ENCODE data around the gene ODAD4. TPM values are rescaled to one million over a fixed set of nuclear protein-coding genes. Genes with fewer than 3 reads are reported as not detected.

Gene ODAD4
- total and polyA plus RNA-seq, 5 donors from 2014 or later: 0.14 to 0.28 (median 0.15) TPM; not detected in 2

GRCh38 chr17:41894791-41895331 lies 35.6 kb upstream of the ODAD4 start:
- no peak for ATAC-seq (ENCODE audit: low read depth in 2 of 2)
- no peaks in the 10 kb centered on the region for H3K9me3 ChIP-seq (ENCODE audit: control insufficient read depth in 2 of 2, low read length in 2 of 2)
- no peak overlapping the region for H3K27ac ChIP-seq (ENCODE audit: insufficient read depth, low read length, poor library complexity, severe bottlenecking)
- H3K4me3 Mint-ChIP-seq: no peak overlapping the region
- H3K4me3 ChIP-seq (ENCODE audit: low read depth, low read length): no peak overlapping the region
- no peaks in the 10 kb centered on the region for H3K27me3 Mint-ChIP-seq
- H3K4me1 Mint-ChIP-seq: peaks cover 0 to 3% (median 0%) of the 10 kb centered on the region in 4 donors
- no peaks in the 10 kb centered on the region for H3K9me3 Mint-ChIP-seq
- peak overlapping the region in 1 of 3 donors; percentile 9 for H3K27ac Mint-ChIP-seq
- H3K36me3 Mint-ChIP-seq: peaks cover 38% of the 10 kb centered on the region
- H3K36me3 ChIP-seq (ENCODE audit: control insufficient read depth, insufficient read depth, low read length): peaks cover 80% of the 10 kb centered on the region
- no peaks in the 10 kb centered on the region for H3K4me1 ChIP-seq (ENCODE audit: control insufficient read depth, insufficient read depth, low read length, poor library complexity, severe bottlenecking)
- H3K27me3 ChIP-seq (ENCODE audit: control insufficient read depth, insufficient read depth, low read length): no peaks in the 10 kb centered on the region
- no peak for DNase-seq

GRCh38 chr17:41895617-41896016 lies 34.8 kb upstream of the ODAD4 start:
- no peaks in the 10 kb centered on the region for H3K9me3 Mint-ChIP-seq
- H3K4me1 Mint-ChIP-seq: peaks cover 0 to 3% (median 0%) of the 10 kb centered on the region in 4 donors
- H3K27me3 Mint-ChIP-seq: no peaks in the 10 kb centered on the region
- Histone ChIP-seq H3K4me1 (ENCODE audit: control insufficient read depth, insufficient read depth, low read length, poor library complexity, severe bottlenecking) (no peaks in the 10 kb centered on the region), H3K4me3 (ENCODE audit: low read depth, low read length) (no peak overlapping the region), H3K27me3 (ENCODE audit: control insufficient read depth, insufficient read depth, low read length) (no peaks in the 10 kb centered on the region), H3K9me3 (ENCODE audit: control insufficient read depth in 2 of 2, low read length in 2 of 2) (no peaks in the 10 kb centered on the region), H3K36me3 (ENCODE audit: control insufficient read depth, insufficient read depth, low read length) (peaks cover 82% of the 10 kb centered on the region), H3K27ac (ENCODE audit: insufficient read depth, low read length, poor library complexity, severe bottlenecking) (no peak overlapping the region)
- no peak for DNase-seq
- H3K4me3 Mint-ChIP-seq: no peak overlapping the region
- ATAC-seq (ENCODE audit: low read depth in 2 of 2): no peak
- H3K36me3 Mint-ChIP-seq: peaks cover 37% of the 10 kb centered on the region
- H3K27ac Mint-ChIP-seq: peak overlapping the region in 2 of 3 donors; percentile 27 to 56

- H3K27ac Mint-ChIP-seq: peak overlapping the region in 1 of 3 donors; percentile 56
- DNase-seq (no peak), ATAC-seq (ENCODE audit: low read depth in 2 of 2) (no peak)
- no peaks in the 10 kb centered on the region for H3K27me3 ChIP-seq (ENCODE audit: control insufficient read depth, insufficient read depth, low read length)
- H3K27me3 Mint-ChIP-seq: no peaks in the 10 kb centered on the region
- peaks cover 80% of the 10 kb centered on the region for H3K36me3 ChIP-seq (ENCODE audit: control insufficient read depth, insufficient read depth, low read length)
- H3K9me3 ChIP-seq (ENCODE audit: control insufficient read depth in 2 of 2, low read length in 2 of 2): no peaks in the 10 kb centered on the region
- no peaks in the 10 kb centered on the region for H3K4me1 ChIP-seq (ENCODE audit: control insufficient read depth, insufficient read depth, low read length, poor library complexity, severe bottlenecking)
- H3K36me3 Mint-ChIP-seq: peaks cover 45% of the 10 kb centered on the region
- H3K9me3 Mint-ChIP-seq: no peaks in the 10 kb centered on the region
- no peak overlapping the region for H3K4me3 ChIP-seq (ENCODE audit: low read depth, low read length)
- peaks cover 0 to 7% (median 4%) of the 10 kb centered on the region in 4 donors for H3K4me1 Mint-ChIP-seq
- H3K27ac ChIP-seq (ENCODE audit: insufficient read depth, low read length, poor library complexity, severe bottlenecking): no peak overlapping the region
- no peak overlapping the region for H3K4me3 Mint-ChIP-seq
Measured at GRCh38 chr17:41896726-41897125, 33.7 kb upstream of the ODAD4 start.

GRCh38 chr17:41901646-41902045 lies 28.8 kb upstream of the ODAD4 start:
- H3K27me3 Mint-ChIP-seq: no peaks in the 10 kb centered on the region
- no peak overlapping the region for H3K4me3 Mint-ChIP-seq
- DNase-seq (no peak), ATAC-seq (ENCODE audit: low read depth in 2 of 2) (no peak)
- peaks cover 53% of the 10 kb centered on the region for H3K36me3 Mint-ChIP-seq
- H3K27me3 ChIP-seq (ENCODE audit: control insufficient read depth, insufficient read depth, low read length): no peaks in the 10 kb centered on the region
- H3K4me1 Mint-ChIP-seq: peaks cover 2 to 7% (median 4%) of the 10 kb centered on the region in 4 donors
- no peaks in the 10 kb centered on the region for H3K9me3 Mint-ChIP-seq
- no peak overlapping the region for H3K27ac Mint-ChIP-seq
- no peaks in the 10 kb centered on the region for H3K4me1 ChIP-seq (ENCODE audit: control insufficient read depth, insufficient read depth, low read length, poor library complexity, severe bottlenecking)
- no peaks in the 10 kb centered on the region for H3K9me3 ChIP-seq (ENCODE audit: control insufficient read depth in 2 of 2, low read length in 2 of 2)
- H3K36me3 ChIP-seq (ENCODE audit: control insufficient read depth, insufficient read depth, low read length): peaks cover 84% of the 10 kb centered on the region
- no peak overlapping the region for H3K27ac ChIP-seq (ENCODE audit: insufficient read depth, low read length, poor library complexity, severe bottlenecking)
- H3K4me3 ChIP-seq (ENCODE audit: low read depth, low read length): no peak overlapping the region

GRCh38 chr17:41904242-41904841 lies 26.1 kb upstream of the ODAD4 start:
- Mint-ChIP-seq H3K4me3 (no peak overlapping the region), H3K27ac (no peak overlapping the region), H3K4me1 (peaks cover 2 to 7% (median 3%) of the 10 kb centered on the region in 4 donors), H3K9me3 (no peaks in the 10 kb centered on the region), H3K27me3 (no peaks in the 10 kb centered on the region), H3K36me3 (peaks cover 41% of the 10 kb centered on the region)
- Histone ChIP-seq H3K27me3 (ENCODE audit: control insufficient read depth, insufficient read depth, low read length) (no peaks in the 10 kb centered on the region), H3K4me1 (ENCODE audit: control insufficient read depth, insufficient read depth, low read length, poor library complexity, severe bottlenecking) (no peaks in the 10 kb centered on the region), H3K4me3 (ENCODE audit: low read depth, low read length) (no peak overlapping the region), H3K9me3 (ENCODE audit: control insufficient read depth in 2 of 2, low read length in 2 of 2) (no peaks in the 10 kb centered on the region), H3K36me3 (ENCODE audit: control insufficient read depth, insufficient read depth, low read length) (peaks cover 87% of the 10 kb centered on the region), H3K27ac (ENCODE audit: insufficient read depth, low read length, poor library complexity, severe bottlenecking) (no peak overlapping the region)
- DNase-seq: no peak
- ATAC-seq (ENCODE audit: low read depth in 2 of 2): no peak

GRCh38 chr17:41905172-41905571 lies 25.2 kb upstream of the ODAD4 start:
- DNase-seq: no peak
- H3K4me1 ChIP-seq (ENCODE audit: control insufficient read depth, insufficient read depth, low read length, poor library complexity, severe bottlenecking): no peaks in the 10 kb centered on the region
- Mint-ChIP-seq H3K9me3 (no peaks in the 10 kb centered on the region), H3K27ac (peak overlapping the region in 1 of 3 donors; percentile 41), H3K4me1 (peaks cover 2 to 7% (median 3%) of the 10 kb centered on the region in 4 donors), H3K27me3 (no peaks in the 10 kb centered on the region), H3K36me3 (peaks cover 44% of the 10 kb centered on the region), H3K4me3 (no peak overlapping the region)
- no peaks in the 10 kb centered on the region for H3K9me3 ChIP-seq (ENCODE audit: control insufficient read depth in 2 of 2, low read length in 2 of 2)
- H3K4me3 ChIP-seq (ENCODE audit: low read depth, low read length): no peak overlapping the region
- no peaks in the 10 kb centered on the region for H3K27me3 ChIP-seq (ENCODE audit: control insufficient read depth, insufficient read depth, low read length)
- ATAC-seq (ENCODE audit: low read depth in 2 of 2): no peak
- H3K27ac ChIP-seq (ENCODE audit: insufficient read depth, low read length, poor library complexity, severe bottlenecking): no peak overlapping the region
- peaks cover 91% of the 10 kb centered on the region for H3K36me3 ChIP-seq (ENCODE audit: control insufficient read depth, insufficient read depth, low read length)

GRCh38 chr17:41906465-41907184 lies 23.8 kb upstream of the ODAD4 start:
- Mint-ChIP-seq H3K4me1 (peaks cover 0 to 2% (median 0%) of the 10 kb centered on the region in 4 donors), H3K27ac (peak overlapping the region in 1 of 3 donors; percentile 26), H3K9me3 (no peaks in the 10 kb centered on the region), H3K27me3 (no peaks in the 10 kb centered on the region), H3K4me3 (peak overlapping the region in 1 of 4 donors; percentile 63), H3K36me3 (peaks cover 36% of the 10 kb centered on the region)
- no peaks in the 10 kb centered on the region for H3K9me3 ChIP-seq (ENCODE audit: control insufficient read depth in 2 of 2, low read length in 2 of 2)
- H3K27ac ChIP-seq (ENCODE audit: insufficient read depth, low read length, poor library complexity, severe bottlenecking): no peak overlapping the region
- DNase-seq (no peak), ATAC-seq (ENCODE audit: low read depth in 2 of 2) (no peak)
- H3K27me3 ChIP-seq (ENCODE audit: control insufficient read depth, insufficient read depth, low read length): no peaks in the 10 kb centered on the region
- H3K4me3 ChIP-seq (ENCODE audit: low read depth, low read length): no peak overlapping the region
- H3K4me1 ChIP-seq (ENCODE audit: control insufficient read depth, insufficient read depth, low read length, poor library complexity, severe bottlenecking): no peaks in the 10 kb centered on the region
- peaks cover 94% of the 10 kb centered on the region for H3K36me3 ChIP-seq (ENCODE audit: control insufficient read depth, insufficient read depth, low read length)
